MM.1S (cell line): ENCODE measurements around the gene LACRT.

ENCODE experiments used
- DNase-seq: peaks from one replicate; pipeline ENCODE4 v3.0.0-alpha.2; 2015
- H2AFZ ChIP-seq: fragments of 300-600 bp; sonication (generic); 2 replicates; pipeline ENCODE4 v1.6.0; 2016; ENCODE audit warnings: antibody characterized with exemption, low read length
- H3F3A ChIP-seq: fragments of 300-600 bp; sonication (generic); 2 replicates; pipeline ENCODE4 v1.6.1; 2016; ENCODE audit warnings: mild to moderate bottlenecking, antibody characterized with exemption, low read length, moderate library complexity, mixed read lengths; ENCODE audit not compliant: insufficient read depth
- H3K27ac ChIP-seq: fragments of 300-600 bp; sonication (generic); 2 replicates; pipeline ENCODE4 v1.5.1; 2016; ENCODE audit warnings: mild to moderate bottlenecking, low read length
- H3K27me3 ChIP-seq: fragments of 300-600 bp; sonication (generic); replicated peaks from 2 replicates; pipeline ENCODE4 v1.6.0; 2016; ENCODE audit warnings: low read length; ENCODE audit not compliant: insufficient read depth
- H3K36me3 ChIP-seq: fragments of 300-600 bp; sonication (generic); replicated peaks from 2 replicates; pipeline ENCODE4 v1.6.1; 2016; ENCODE audit warnings: mild to moderate bottlenecking, low read length, mixed read lengths; ENCODE audit not compliant: insufficient read depth
- H3K4me1 ChIP-seq: fragments of 300-600 bp; sonication (generic); 2 replicates; pipeline ENCODE4 v1.6.1; 2016; ENCODE audit warnings: low read length, mixed read lengths
- H3K4me2 ChIP-seq: fragments of 300-600 bp; sonication (generic); 2 replicates; pipeline ENCODE4 v1.6.0; 2016; ENCODE audit warnings: low read depth, low read length
- H3K4me3 ChIP-seq: fragments of 300-600 bp; sonication (generic); 2 replicates; pipeline ENCODE4 v1.5.1; 2016; ENCODE audit warnings: low read length, mixed read lengths
- H3K79me2 ChIP-seq: fragments of 300-600 bp; sonication (generic); 2 replicates; pipeline ENCODE4 v1.6.1; 2016; ENCODE audit warnings: mixed run types, low read length, mixed read lengths
- H3K9ac ChIP-seq: fragments of 300-600 bp; sonication (generic); 2 replicates; pipeline ENCODE4 v1.6.1; 2016; ENCODE audit warnings: low read length, mixed read lengths
- H3K9me2 ChIP-seq: fragments of 300-600 bp; sonication (generic); replicated peaks from 2 replicates; pipeline ENCODE4 v1.6.1; 2016; ENCODE audit warnings: mild to moderate bottlenecking, low read length, mixed read lengths; ENCODE audit not compliant: insufficient read depth
- H3K9me3 ChIP-seq: fragments of 300-600 bp; sonication (generic); replicated peaks from 2 replicates; pipeline ENCODE4 v1.6.1; 2016; ENCODE audit warnings: mild to moderate bottlenecking, low read length, mixed read lengths; ENCODE audit not compliant: insufficient read depth
- H4K20me1 ChIP-seq: fragments of 300-600 bp; sonication (generic); 2 replicates; pipeline ENCODE4 v1.6.1; 2016; ENCODE audit warnings: mild to moderate bottlenecking, low read length, moderate library complexity, mixed read lengths; ENCODE audit not compliant: insufficient read depth
- CTCF ChIP-seq: fragments of 300-600 bp; sonication (generic); IDR thresholded peaks from 2 replicates; pipeline ENCODE4 v1.5.1; 2016; ENCODE audit warnings: antibody characterized with exemption, low read length, mixed read lengths
- EZH2 ChIP-seq: fragments of 300-600 bp; sonication (generic); optimal IDR thresholded peaks from 2 replicates; pipeline ENCODE3; 2017; ENCODE audit warnings: low read depth, mild to moderate bottlenecking, antibody characterized with exemption, low read length, mixed read lengths
- EZH2phosphoT487 ChIP-seq: fragments of 300-600 bp; sonication (generic); IDR thresholded peaks from 2 replicates; pipeline ENCODE4 v1.6.1; 2018; ENCODE audit warnings: antibody characterized with exemption, low read length

LACRT gene

GRCh38 chr12:54583726-54584125, 51.0 kb downstream of the LACRT start:
- H3K9ac ChIP-seq, result no peak overlapping the region
- no peaks in the 10 kb centered on the region for H3K9me2 ChIP-seq
- no peaks in the 10 kb centered on the region for H3K9me3 ChIP-seq
- H3K79me2 ChIP-seq, result no peaks in the 10 kb centered on the region
- H3K27me3 ChIP-seq, result no peaks in the 10 kb centered on the region; the same call in 1 of the 2 replicates
- H2AFZ ChIP-seq, result no peak overlapping the region
- TF ChIP-seq EZH2 (no peak), CTCF (no peak), EZH2phosphoT487 (no peak)
- H3K27ac ChIP-seq, result no peak overlapping the region
- H3K4me3 ChIP-seq, result no peak overlapping the region
- no peak for DNase-seq
- no peaks in the 10 kb centered on the region for H3K36me3 ChIP-seq
- no peak overlapping the region for H3K4me2 ChIP-seq
- H3F3A ChIP-seq, result no peaks in the 10 kb centered on the region
- H3K4me1 ChIP-seq, result 0 out of 2 replicates have a peak, but pooled peaks cover 3% of the 10 kb centered on the region
- H4K20me1 ChIP-seq, result no peaks in the 10 kb centered on the region

GRCh38 chr12:54581412-54581811, 53.3 kb downstream of the LACRT start:
- Histone ChIP-seq H3K27me3 (no peaks in the 10 kb centered on the region), H3K9me3 (no peaks in the 10 kb centered on the region), H3F3A (no peaks in the 10 kb centered on the region), H2AFZ (no peak overlapping the region), H3K79me2 (no peaks in the 10 kb centered on the region), H3K4me2 (no peak overlapping the region), H3K36me3 (no peaks in the 10 kb centered on the region), H4K20me1 (no peaks in the 10 kb centered on the region), H3K4me3 (no peak overlapping the region), H3K4me1 (0 out of 2 replicates have a peak, but pooled peaks cover 3% of the 10 kb centered on the region), H3K9ac (no peak overlapping the region), H3K9me2 (no peaks in the 10 kb centered on the region), H3K27ac (no peak overlapping the region)
- TF ChIP-seq EZH2phosphoT487, result no peak
- TF ChIP-seq EZH2, result no peak
- DNase-seq, result no peak
